Activated naive CD4-positive, alpha-beta T cell treated with anti-CD3 and anti-CD28 coated beads, Interleukin-2, amount 10 ng/mL, durations not matched to agents 7 days and 5 days (primary cell): ENCODE data around the gene MICA.
"Not testable (repeated sequence)": the region's sequence is repeated elsewhere in the genome, so short reads cannot be mapped to it uniquely, and the experiment has no call there.

ENCODE experiments used
- CTCF ChIA-PET: fragments of 350-600 bp; sonication (Branson Sonifier 250); formaldehyde crosslinking; loops from one replicate; lab custom pipeline; 2021; ENCODE audit warnings: antibody characterized with exemption; lab: Charles Lee
- DNase-seq: peaks from one replicate; pipeline ENCODE4 v3.0.0-alpha.2; 2020
- H3K27ac Mint-ChIP-seq: one replicate; pipeline ENCODE4 v1.8.0; 2021; ENCODE audit warnings: mild to moderate bottlenecking, moderate library complexity, mixed read lengths
- H3K27me3 Mint-ChIP-seq: one replicate; pipeline ENCODE4 v1.8.0; 2021; ENCODE audit warnings: mild to moderate bottlenecking, mixed read lengths
- H3K36me3 Mint-ChIP-seq: one replicate; pipeline ENCODE4 v1.8.0; 2021; ENCODE audit warnings: mixed read lengths
- H3K4me1 Mint-ChIP-seq: one replicate; pipeline ENCODE4 v1.8.0; 2021; ENCODE audit warnings: mixed read lengths
- H3K4me3 Mint-ChIP-seq: one replicate; pipeline ENCODE4 v1.8.0; 2021; ENCODE audit warnings: mild to moderate bottlenecking, moderate library complexity, mixed read lengths
- H3K9me3 Mint-ChIP-seq: one replicate; pipeline ENCODE4 v1.8.0; 2021; ENCODE audit warnings: mixed read lengths

Gene MICA

DNA sequence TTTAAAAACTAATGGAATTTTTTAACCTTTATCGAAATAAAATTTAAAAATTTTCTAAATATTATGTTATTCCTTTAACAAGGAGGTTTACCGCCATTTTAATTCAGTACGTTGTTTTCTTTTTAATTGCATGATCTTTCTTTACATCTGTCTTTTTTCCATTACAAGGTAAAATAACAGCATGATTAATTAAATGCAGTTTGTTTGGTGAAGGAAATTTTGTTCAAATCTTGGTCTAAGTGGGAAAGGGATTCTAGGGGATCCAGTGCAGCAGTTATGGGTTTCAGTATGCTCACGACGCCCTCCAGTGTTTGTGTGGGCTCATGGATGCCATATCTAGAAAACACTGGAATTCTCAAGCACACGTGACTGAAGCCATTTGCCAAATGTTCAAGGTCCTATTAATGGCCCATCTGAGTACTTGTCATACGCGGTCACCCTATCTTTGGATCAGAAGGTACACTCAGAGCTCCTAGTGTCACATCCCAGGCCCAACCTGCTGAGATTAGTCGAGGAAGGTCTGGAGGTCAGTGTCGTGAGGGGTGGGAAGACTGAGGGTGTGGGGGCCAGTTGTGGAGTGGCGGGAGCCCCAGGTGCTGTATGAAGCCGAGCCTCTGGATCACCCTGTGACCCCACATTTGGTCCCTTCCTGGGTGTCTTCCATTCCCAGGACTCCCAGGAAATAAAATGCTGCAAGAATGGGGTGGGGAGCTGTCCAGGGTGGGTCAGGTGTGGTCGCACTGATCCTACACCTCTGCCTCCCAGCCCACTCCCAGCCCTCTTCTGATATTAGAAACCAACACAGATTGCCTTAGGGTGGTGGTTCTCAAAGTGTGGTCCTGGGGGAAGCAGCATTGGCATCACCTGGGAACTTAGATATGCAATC is 14.2 kb upstream of the MICA start:
- H3K4me1 Mint-ChIP-seq = not testable (repeated sequence)

DNA sequence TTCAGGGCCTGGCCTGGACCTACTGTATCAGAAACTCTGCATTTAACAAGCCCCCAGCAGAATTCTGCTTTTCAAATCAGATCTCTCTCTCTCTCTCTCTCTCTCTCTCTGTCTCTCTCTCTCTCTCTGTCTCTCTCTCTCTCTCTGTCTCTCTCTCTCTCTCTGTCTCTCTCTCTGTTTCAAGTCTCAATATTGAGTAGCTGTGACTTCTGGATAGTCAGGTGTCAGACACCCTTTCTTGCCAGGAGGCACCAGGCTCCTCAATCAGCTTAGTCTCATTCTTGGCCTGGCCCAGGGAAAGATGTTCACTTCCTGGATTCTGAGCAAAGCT is 13.6 kb upstream of the MICA start:
- H3K27ac Mint-ChIP-seq, H3K9me3 Mint-ChIP-seq, H3K4me1 Mint-ChIP-seq, CTCF ChIA-PET, H3K36me3 Mint-ChIP-seq, H3K4me3 Mint-ChIP-seq, DNase-seq: not testable (repeated sequence)
- H3K27me3 Mint-ChIP-seq = peaks cover 21% of the 10 kb centered on the region

More for the DNA sequence above, 14.2 kb upstream of the MICA start:
- H3K36me3 Mint-ChIP-seq, CTCF ChIA-PET, H3K9me3 Mint-ChIP-seq, DNase-seq, H3K27ac Mint-ChIP-seq, H3K4me3 Mint-ChIP-seq: not testable (repeated sequence)
- peaks cover 27% of the 10 kb centered on the region for H3K27me3 Mint-ChIP-seq

DNA sequence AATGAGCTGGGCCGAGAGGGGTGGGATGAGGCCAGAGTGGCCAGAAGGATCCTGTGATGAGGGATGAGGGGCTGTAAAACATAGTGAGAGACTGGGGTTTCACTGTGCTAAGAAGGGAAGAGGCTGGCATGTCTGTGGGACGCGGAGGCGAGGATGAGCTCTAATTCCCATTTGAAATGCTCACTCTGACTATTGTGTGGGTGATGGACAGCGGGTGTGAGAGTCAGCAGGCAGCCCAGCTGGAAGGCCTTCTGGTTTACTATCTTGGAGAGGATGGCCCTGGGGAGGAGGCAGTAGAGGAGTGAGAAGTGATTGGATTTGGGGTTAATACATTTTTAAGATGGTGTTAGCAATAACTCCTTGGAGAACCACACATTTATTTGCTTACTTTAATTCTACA is 9.5 kb upstream of the MICA start:
- Mint-ChIP-seq H3K9me3 (no peaks in the 10 kb centered on the region), H3K27me3 (peaks cover 3% of the 10 kb centered on the region), H3K4me3 (no peak overlapping the region), H3K4me1 (peaks cover 9% of the 10 kb centered on the region), H3K27ac (no peak overlapping the region), H3K36me3 (no peaks in the 10 kb centered on the region)
- no peak for DNase-seq
- CTCF ChIA-PET = interaction anchor here (1.4 to 1.9 kb wide), 2 partner anchors 48 to 266 kb away, joined by 3 to 9 read pairs; no protein-coding TSS in a partner anchor

DNA sequence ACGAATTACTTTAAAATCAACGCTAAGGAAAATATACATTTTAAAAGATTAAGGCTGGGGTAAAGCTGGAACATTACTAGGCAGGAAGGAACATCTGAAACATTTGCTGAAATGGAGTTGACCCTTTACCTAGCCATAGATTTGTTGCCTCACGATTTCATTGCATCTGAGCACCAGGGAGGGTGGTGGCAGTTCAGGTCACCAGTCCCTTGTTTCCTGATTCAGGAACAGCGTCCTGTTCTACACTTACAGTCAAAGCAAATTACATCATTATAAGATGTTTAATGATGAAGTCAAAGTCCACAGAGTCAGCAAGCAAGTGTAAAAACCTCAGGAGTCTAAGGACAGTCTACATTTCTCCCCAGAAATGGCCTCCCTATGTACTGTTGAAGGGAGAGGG is 9.0 kb upstream of the MICA start:
- Mint-ChIP-seq H3K4me3 (no peak overlapping the region), H3K4me1 (peaks cover 11% of the 10 kb centered on the region), H3K36me3 (no peaks in the 10 kb centered on the region)

DNA sequence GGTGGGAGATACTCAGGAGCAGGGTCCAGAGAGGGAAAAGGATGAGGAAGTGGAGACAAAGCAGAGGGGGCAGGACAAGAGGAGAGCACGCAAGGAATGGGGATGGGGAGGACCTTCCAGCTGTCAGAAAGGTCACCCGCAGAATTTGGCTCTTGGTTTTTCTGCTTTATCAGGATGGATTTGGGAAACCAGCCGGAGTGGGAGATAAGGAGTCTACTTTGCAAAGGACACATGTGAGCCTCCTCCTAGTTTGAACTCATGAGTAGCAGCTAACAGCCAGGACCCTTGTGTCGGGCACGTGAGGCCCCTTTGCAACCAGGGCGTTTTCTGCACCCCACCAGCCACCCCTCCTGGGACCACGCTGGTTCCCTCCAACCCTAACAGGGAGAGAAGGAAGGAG is 7.6 kb upstream of the MICA start:
- Mint-ChIP-seq H3K4me1 (peaks cover 16% of the 10 kb centered on the region), H3K9me3 (no peaks in the 10 kb centered on the region), H3K36me3 (peaks cover 4% of the 10 kb centered on the region), H3K27me3 (peaks cover 13% of the 10 kb centered on the region), H3K4me3 (no peak overlapping the region), H3K27ac (no peak overlapping the region)
- CTCF ChIA-PET = interaction anchor here (9.1 kb wide), 1 partner anchor 47 kb away, joined by 69 read pairs; no protein-coding TSS in a partner anchor
- DNase-seq = no peak

More for the DNA sequence above, 9.0 kb upstream of the MICA start:
- CTCF ChIA-PET = interaction anchor here (1.9 kb wide), 1 partner anchor 48 kb away, joined by 9 read pairs; no protein-coding TSS in a partner anchor
- no peak overlapping the region for H3K27ac Mint-ChIP-seq
- H3K9me3 Mint-ChIP-seq = no peaks in the 10 kb centered on the region
- peaks cover 6% of the 10 kb centered on the region for H3K27me3 Mint-ChIP-seq
- no peak for DNase-seq

DNA sequence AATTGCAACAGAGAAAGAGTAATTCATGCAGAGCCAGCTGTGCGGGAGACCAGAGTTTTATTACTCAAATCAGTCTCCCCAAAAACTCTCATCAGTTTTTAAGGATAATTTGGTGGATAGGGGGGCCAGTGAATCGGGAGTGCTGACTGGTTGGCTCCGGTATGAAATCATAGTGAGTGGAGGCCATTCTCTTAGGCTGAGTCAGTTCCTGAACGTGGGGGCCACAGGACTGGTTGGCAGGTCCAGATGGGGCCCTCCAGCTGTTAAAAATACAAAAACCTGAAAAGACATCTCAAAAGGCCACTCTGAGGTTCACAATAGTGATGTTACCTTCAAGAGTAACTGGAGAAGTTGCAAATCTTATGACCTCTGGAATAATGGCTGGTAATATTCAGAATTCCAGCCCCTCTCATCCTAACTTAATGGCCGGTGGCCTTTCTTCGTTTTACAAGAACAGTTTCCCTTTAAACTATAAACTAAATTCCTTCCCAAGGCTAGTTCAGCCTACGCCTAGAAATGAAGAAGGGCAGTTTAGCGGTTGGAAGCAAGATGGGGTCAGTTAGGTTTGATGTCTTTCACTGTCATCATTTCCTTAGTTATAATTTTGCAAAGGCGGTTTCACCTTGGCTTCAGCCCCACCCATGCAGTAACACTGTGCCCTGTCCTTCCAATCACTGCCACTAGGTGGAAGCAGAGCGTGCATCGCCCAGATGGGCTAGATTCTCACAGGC is 6.8 kb upstream of the MICA start:
- H3K36me3 Mint-ChIP-seq = peaks cover 6% of the 10 kb centered on the region
- no peak overlapping the region for H3K27ac Mint-ChIP-seq
- no peak overlapping the region for H3K4me3 Mint-ChIP-seq

DNA sequence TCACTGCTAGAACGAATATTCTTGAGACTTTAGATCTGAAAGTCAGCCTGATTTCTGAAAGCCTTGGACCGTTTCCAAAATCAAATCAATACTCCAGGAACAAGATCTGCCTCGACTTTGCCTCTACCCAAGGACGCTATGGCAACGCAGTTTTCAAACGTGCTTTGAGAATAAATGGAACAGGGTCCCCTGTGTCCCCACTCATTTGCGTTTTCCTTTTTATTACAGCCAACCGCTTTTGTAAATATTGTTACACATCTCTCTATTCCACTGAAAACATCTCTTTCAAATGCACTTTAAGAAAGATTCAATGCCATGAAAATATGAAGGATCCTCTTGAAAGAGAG is 6.3 kb upstream of the MICA start:
- not testable (repeated sequence) for DNase-seq, H3K9me3 Mint-ChIP-seq, H3K27ac Mint-ChIP-seq, H3K4me3 Mint-ChIP-seq, H3K36me3 Mint-ChIP-seq
- peaks cover 13% of the 10 kb centered on the region for H3K27me3 Mint-ChIP-seq
- H3K4me1 Mint-ChIP-seq = peaks cover 29% of the 10 kb centered on the region
- CTCF ChIA-PET = interaction anchor here (0.8 to 9.1 kb wide), 8 partner anchors 17 to 144 kb away, joined by 3 to 69 read pairs (median 3); partner anchors contain the start of gene DDX39B

More for the DNA sequence above, 6.8 kb upstream of the MICA start:
- CTCF ChIA-PET = interaction anchor here (1.0 to 9.1 kb wide), 5 partner anchors 34 to 145 kb away, joined by 3 to 69 read pairs (median 3); partner anchors contain the start of gene DDX39B
- H3K4me1 Mint-ChIP-seq = peaks cover 23% of the 10 kb centered on the region
- peak; percentile 92 for DNase-seq
- no peaks in the 10 kb centered on the region for H3K9me3 Mint-ChIP-seq
- H3K27me3 Mint-ChIP-seq = peaks cover 13% of the 10 kb centered on the region

DNA sequence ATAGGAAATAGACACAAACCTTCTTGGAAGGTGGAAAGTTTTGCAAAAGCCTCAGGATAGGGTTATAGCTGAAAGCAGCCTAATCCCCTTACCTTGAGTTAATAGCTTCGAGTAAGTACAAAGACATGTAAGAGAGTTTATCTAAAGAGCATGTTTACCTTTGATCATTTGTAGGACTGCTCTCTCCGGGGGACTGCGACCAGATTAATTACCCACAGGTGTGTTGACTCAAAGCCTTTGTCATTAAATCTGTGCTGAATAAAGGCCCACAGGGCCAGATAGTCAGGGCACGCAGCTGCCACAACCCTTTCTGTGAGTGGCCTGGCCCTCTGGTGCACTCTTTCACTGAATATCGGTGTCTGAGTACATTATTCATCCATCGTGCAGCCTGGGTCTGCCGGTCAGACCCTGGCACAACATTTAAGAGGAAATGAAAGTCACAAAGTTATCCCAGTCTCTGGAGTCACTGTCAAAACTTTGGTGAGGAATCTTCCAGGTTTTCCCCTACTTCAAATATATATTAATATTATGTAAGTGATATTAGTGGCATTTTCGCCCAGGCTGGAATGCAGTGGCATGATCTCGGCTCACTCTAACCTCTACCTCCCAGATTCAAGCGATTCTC is 5.4 kb upstream of the MICA start:
- H3K27ac Mint-ChIP-seq = no peak overlapping the region
- H3K27me3 Mint-ChIP-seq = peaks cover 13% of the 10 kb centered on the region
- CTCF ChIA-PET = interaction anchor here (0.8 to 9.1 kb wide), 13 partner anchors 17 to 143 kb away, joined by 3 to 69 read pairs (median 3); partner anchors contain the start of gene DDX39B
- no peak for DNase-seq
- no peak overlapping the region for H3K4me3 Mint-ChIP-seq
- H3K9me3 Mint-ChIP-seq = no peaks in the 10 kb centered on the region
- peaks cover 38% of the 10 kb centered on the region for H3K4me1 Mint-ChIP-seq
- H3K36me3 Mint-ChIP-seq = peaks cover 6% of the 10 kb centered on the region

DNA sequence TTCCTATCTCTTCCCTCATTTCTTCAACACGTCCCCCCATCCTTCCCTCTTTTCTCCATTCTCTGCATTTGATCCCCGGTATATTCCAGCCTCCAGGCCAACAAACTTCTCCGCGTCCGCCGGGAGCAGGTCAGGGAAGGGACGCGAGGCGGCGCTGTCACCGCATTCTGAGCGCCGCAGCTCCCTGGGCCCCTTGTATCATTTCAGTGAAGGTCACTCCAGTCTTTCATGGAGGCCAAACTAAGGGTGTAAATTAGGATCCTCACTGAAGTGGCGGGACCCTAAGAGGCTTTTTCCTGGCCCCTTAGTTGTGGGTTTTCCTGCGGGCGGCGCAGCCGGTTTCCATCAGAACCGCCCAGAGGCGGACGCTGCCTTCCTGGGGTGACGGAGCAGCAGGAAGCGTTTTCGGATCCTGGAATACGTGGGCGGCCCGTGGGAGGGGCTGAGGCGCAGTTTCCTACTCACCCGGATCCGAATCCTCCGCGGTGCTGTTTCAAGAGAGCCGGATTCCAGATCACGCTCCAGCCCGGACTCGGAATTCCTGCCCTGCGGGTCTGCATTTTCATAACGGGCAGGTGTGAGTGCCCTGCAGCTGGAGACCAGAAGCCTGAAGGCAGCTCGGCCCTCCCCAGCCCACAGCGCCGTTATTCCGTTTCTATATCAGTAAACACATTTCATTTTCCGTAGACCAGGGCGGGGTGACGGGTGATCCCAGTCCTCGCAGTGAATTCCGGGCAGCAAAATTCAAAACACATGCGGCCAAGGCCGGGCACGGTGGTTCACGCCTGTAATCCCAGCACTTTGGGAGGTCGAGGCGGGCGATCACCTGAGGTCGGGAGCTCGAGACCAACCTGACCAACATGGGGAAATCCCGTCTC is 3.6 kb upstream of the MICA start:
- peaks cover 13% of the 10 kb centered on the region for H3K27me3 Mint-ChIP-seq
- H3K4me1 Mint-ChIP-seq = peaks cover 50% of the 10 kb centered on the region
- DNase-seq = peak; percentile 74
- no peaks in the 10 kb centered on the region for H3K9me3 Mint-ChIP-seq
- peak overlapping the region; percentile 79 for H3K4me3 Mint-ChIP-seq
- CTCF ChIA-PET = interaction anchor here (0.9 to 9.1 kb wide), 12 partner anchors 14 to 260 kb away, joined by 3 to 69 read pairs (median 4); no protein-coding TSS in a partner anchor
- peak overlapping the region; percentile 89 for H3K27ac Mint-ChIP-seq
- peaks cover 6% of the 10 kb centered on the region for H3K36me3 Mint-ChIP-seq

DNA sequence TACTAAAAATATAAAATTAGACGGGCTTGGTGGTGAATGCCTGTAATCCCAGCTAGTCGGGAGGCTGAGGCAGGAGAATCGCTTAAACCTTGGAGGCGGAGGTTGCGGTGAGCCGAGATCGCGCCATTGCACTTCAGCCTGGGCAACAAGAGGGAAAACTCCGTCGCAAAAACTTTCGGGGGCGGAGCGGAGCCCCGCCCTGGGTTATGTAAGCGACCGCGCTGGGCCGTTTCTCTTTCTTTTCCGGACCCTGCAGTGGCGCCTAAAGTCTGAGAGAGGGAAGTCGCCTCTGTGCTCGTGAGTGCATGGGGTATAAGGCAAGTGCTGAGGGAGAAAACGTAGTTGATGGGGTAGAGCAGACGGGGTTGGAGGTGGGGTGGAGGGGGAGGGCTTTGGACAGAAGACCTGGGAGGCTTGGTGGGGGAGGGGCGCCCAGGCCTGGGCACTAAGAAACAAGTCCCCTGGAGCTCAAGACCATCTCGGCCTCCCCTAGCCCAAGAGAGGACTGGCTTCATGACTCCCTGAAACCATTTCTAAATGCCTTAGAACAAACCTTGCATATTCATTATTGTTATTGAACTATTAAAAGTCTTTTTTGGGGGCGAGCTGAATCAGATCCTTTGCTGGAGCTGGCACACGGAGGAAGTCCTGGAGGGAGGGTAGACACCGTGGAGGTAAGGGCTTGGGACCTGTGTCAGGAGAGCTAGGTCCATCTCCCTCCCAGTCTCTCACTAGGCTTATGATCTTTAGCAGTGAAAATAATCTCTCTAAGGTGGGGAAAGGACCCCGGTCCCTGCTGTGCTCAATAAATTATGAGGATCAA is 2.7 kb upstream of the MICA start:
- Mint-ChIP-seq H3K36me3 (peaks cover 8% of the 10 kb centered on the region), H3K27ac (peak overlapping the region; percentile 89), H3K4me1 (peaks cover 53% of the 10 kb centered on the region), H3K9me3 (no peaks in the 10 kb centered on the region), H3K27me3 (peaks cover 13% of the 10 kb centered on the region), H3K4me3 (peak overlapping the region; percentile 79)
- peak; percentile 90 for DNase-seq
- CTCF ChIA-PET = interaction anchor here (0.9 to 9.1 kb wide), 9 partner anchors 13 to 259 kb away, joined by 3 to 69 read pairs (median 3); no protein-coding TSS in a partner anchor

DNA sequence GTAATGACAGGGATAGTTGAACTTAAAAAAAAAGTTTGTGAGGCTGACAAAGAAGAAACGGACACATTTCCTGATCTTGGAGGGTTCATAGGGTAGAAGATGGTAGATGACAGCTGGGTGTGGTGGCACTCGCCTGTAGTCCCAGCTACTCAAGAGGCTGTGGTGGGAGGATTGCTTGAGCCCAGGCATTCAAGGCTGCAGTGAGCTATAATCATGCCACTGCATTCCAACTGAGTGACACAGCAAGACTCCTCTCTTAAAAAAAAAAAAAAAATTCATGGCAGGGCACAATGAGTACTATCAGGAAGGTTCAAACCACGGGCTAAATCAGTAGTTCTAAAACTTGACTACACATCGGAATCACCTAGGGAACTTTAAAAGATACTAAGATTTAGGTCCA is 2.0 kb upstream of the MICA start:
- Mint-ChIP-seq H3K36me3 (peaks cover 13% of the 10 kb centered on the region), H3K9me3 (no peaks in the 10 kb centered on the region), H3K4me3 (peak overlapping the region; percentile 79), H3K27ac (peak overlapping the region; percentile 89), H3K4me1 (peaks cover 60% of the 10 kb centered on the region), H3K27me3 (peaks cover 13% of the 10 kb centered on the region)
- CTCF ChIA-PET = interaction anchor here (4.5 to 9.1 kb wide), 2 partner anchors 38 to 41 kb away, joined by 21 to 69 read pairs; no protein-coding TSS in a partner anchor
- DNase-seq = no peak
